Measurements from ENCODE around the gene NDUFS1. TPM values are rescaled to one million over a fixed set of nuclear protein-coding genes. Genes with fewer than 3 reads are reported as not detected.

Gene NDUFS1
- total and polyA plus RNA-seq, 9 of the 15 experiments (the other 6 are each of a cell fraction or from before 2014, with no cell fraction given) = 75.0 to 130 (median 91.5) TPM

- FAIRE-seq = no peak
- intact Hi-C loops (cut with micrococcal nuclease) = loop anchor here (5.0 kb wide), 1 partner anchor 69 kb away; the partner anchor contains the start of genes EEF1B2 and NDUFS1
- no peak for ATAC-seq
- BruUV-seq (replicated peaks) = no TSS peak
- Histone ChIP-seq H3K4me3 (no peak overlapping the region), H3K9ac (ENCODE audit: insufficient read depth in 1 of 2, low read depth in 2 of 2, low read length in 2 of 2) (no peak overlapping the region), H3K36me3 (ENCODE audit: control insufficient read depth, insufficient read depth, low read length) (no peaks in the 10 kb centered on the region), H3K4me1 (replicated peaks in 1 of 2; ENCODE audit: control insufficient read depth in 2 of 2, insufficient read depth in 2 of 2, low read length in 2 of 2) (peaks cover 0 to 4% of the 10 kb centered on the region in 2 experiments; a peak in 2 of 5 replicates), H2AFZ (ENCODE audit: low read depth, low read length) (no peak overlapping the region), H3K27me3 (ENCODE audit: control insufficient read depth in 2 of 2, insufficient read depth in 2 of 2, low read length in 2 of 2) (no peaks in the 10 kb centered on the region), H3K27ac (ENCODE audit: extremely low read depth, low read depth, low read length) (no peak overlapping the region), H3K4me2 (ENCODE audit: insufficient read depth, low read length) (no peak overlapping the region), H3K9me3 (replicated peaks; ENCODE audit: control insufficient read depth, insufficient read depth, low read depth, low read length) (no peaks in the 10 kb centered on the region), H3K79me2 (ENCODE audit: control insufficient read depth, insufficient read depth, low read length) (peaks cover 42% of the 10 kb centered on the region), H3K9me1 (ENCODE audit: control insufficient read depth, insufficient read depth, low read length) (no peaks in the 10 kb centered on the region), H4K20me1 (replicated peaks; ENCODE audit: control insufficient read depth, insufficient read depth, low read length) (no peaks in the 10 kb centered on the region)
- ChIA-PET CTCF (ENCODE audit: low intra/inter-chr PET ratio) (no interaction called here), POLR2A (interaction anchor here (1.2 kb wide), 1 partner anchor 11 kb away, joined by 3 read pairs; no protein-coding TSS in a partner anchor)
- in situ Hi-C loops (cut with MboI) = no loop called here
- TF ChIP-seq ZNF121 (CRISPR knock-in tag; conservative IDR thresholded peaks at IDR 0.05) (peak; percentile 30; the same call in 1 of the 2 replicates), SMAD2 (IDR thresholded peaks at IDR 0.05; ENCODE audit: low read depth, low read length) (no peak), MCM2 (IDR thresholded peaks at IDR 0.05; ENCODE audit: low read depth) (no peak)
- DNase-seq (ENCODE audit: extremely low read depth in 1 of 4, low spot score in 3 of 4) = no peak
These were observed 71.0 kb downstream of the NDUFS1 start for GRCh38 chr2:206088248-206088647.

- Histone ChIP-seq H4K20me1 (replicated peaks; ENCODE audit: control insufficient read depth, insufficient read depth, low read length) (no peaks in the 10 kb centered on the region), H3K79me2 (ENCODE audit: control insufficient read depth, insufficient read depth, low read length) (peaks cover 55% of the 10 kb centered on the region), H3K36me3 (ENCODE audit: control insufficient read depth, insufficient read depth, low read length) (no peaks in the 10 kb centered on the region), H3K27ac (ENCODE audit: extremely low read depth, low read depth, low read length) (peak overlapping the region; percentile 96; the same call in 2 of the 3 replicates), H3K4me2 (ENCODE audit: insufficient read depth, low read length) (peak overlapping the region; percentile 76), H3K4me1 (replicated peaks in 1 of 2; ENCODE audit: control insufficient read depth in 2 of 2, insufficient read depth in 2 of 2, low read length in 2 of 2) (peaks cover 3 to 4% of the 10 kb centered on the region in 2 experiments; a peak in 3 of 5 replicates), H2AFZ (ENCODE audit: low read depth, low read length) (peak overlapping the region; percentile 92), H3K27me3 (ENCODE audit: control insufficient read depth in 2 of 2, insufficient read depth in 2 of 2, low read length in 2 of 2) (no peaks in the 10 kb centered on the region), H3K4me3 (peak overlapping the region; percentile 76), H3K9me1 (ENCODE audit: control insufficient read depth, insufficient read depth, low read length) (no peaks in the 10 kb centered on the region), H3K9ac (ENCODE audit: insufficient read depth in 1 of 2, low read depth in 2 of 2, low read length in 2 of 2) (peak overlapping the region in 1 of 2 experiments; percentile 96; a peak in 2 of 4 replicates), H3K9me3 (replicated peaks; ENCODE audit: control insufficient read depth, insufficient read depth, low read depth, low read length) (no peaks in the 10 kb centered on the region)
- intact Hi-C loops (cut with micrococcal nuclease) = loop anchor here (5.0 kb wide), 1 partner anchor 70 kb away; the partner anchor contains the start of genes EEF1B2 and NDUFS1
- FAIRE-seq (peak; percentile 19), ATAC-seq (peak; percentile 44), DNase-seq (ENCODE audit: extremely low read depth in 1 of 4, low spot score in 3 of 4) (peak in 2 of 4 experiments; percentile 17 to 37)
- TSS peak; percentile 66 for BruUV-seq (replicated peaks)
- in situ Hi-C loops (cut with MboI) = no loop called here
- 0% methylated on average over 4 of the region's 4 CpGs for WGBS (ENCODE audit: insufficient coverage, low coverage, missing lambda C conversion rate)
- POLR2A ChIA-PET = interaction anchor here (0.8 to 2.3 kb wide), 5 partner anchors 10 to 75 kb away, joined by 3 to 9 read pairs (median 6); no protein-coding TSS in a partner anchor
- CTCF ChIA-PET (ENCODE audit: low intra/inter-chr PET ratio) = no interaction called here
- TF ChIP-seq MBD1 (CRISPR knock-in tag; IDR thresholded peaks at IDR 0.05) (no peak), SRF (CRISPR knock-in tag; IDR thresholded peaks at IDR 0.05) (no peak), ETV5 (CRISPR knock-in tag; IDR thresholded peaks at IDR 0.05; ENCODE audit: low read depth) (no peak), POLR2AphosphoS2 (IDR thresholded peaks at IDR 0.05; ENCODE audit: low read length) (no peak), SMAD1 (IDR thresholded peaks at IDR 0.05; ENCODE audit: low read depth, low read length, partially characterized antibody) (no peak), HNRNPUL1 (IDR thresholded peaks at IDR 0.05; ENCODE audit: low read length) (no peak), MNT (conservative IDR thresholded peaks at IDR 0.05) (peak in 1 of 2 experiments; percentile 44; a peak in 2 of 4 replicates), MXI1 (IDR thresholded peaks at IDR 0.05; ENCODE audit: low read depth, low read length) (0 out of 2 replicates have a peak, but pooled peaks have one; percentile 34)
These were observed 72.4 kb downstream of the NDUFS1 start for GRCh38 chr2:206086716-206087350.

Measured in K562 (cell line).